K562 (cell line): ENCODE measurements around the gene NPEPPS. TPM values are rescaled to one million over a fixed set of nuclear protein-coding genes. Genes with fewer than 3 reads are reported as not detected.

Experiments
- CBX2 ChIP-seq: fragments of 200-600 bp; sonication (generic); IDR thresholded peaks from one replicate; pipeline ENCODE4 v1.6.1; 2012; ENCODE audit warnings: mild to moderate bottlenecking, low read length, inconsistent platforms; ENCODE audit not compliant: insufficient read depth, poor library complexity, severe bottlenecking
- CHCHD3 ChIP-seq: fragments of 250-450 bp; sonication (Bioruptor Pico); IDR thresholded peaks from 2 replicates; pipeline ENCODE4 v2.1.2; 2022; ENCODE audit warnings: mild to moderate bottlenecking
- GABPB1 ChIP-seq: sonication (generic); formaldehyde crosslinking; IDR thresholded peaks from 2 replicates; pipeline ENCODE4 v1.8.0; 2022; ENCODE audit warnings: mild to moderate bottlenecking, missing genetic modification reagents
- GTF2E2 ChIP-seq: fragments of 200-800 bp; sonication (Bioruptor generic); IDR thresholded peaks from 2 replicates; pipeline ENCODE4 v1.6.1; 2016; ENCODE audit warnings: missing genetic modification characterization, missing compliant biosample characterization
- HCFC1 ChIP-seq: IDR thresholded peaks from 2 replicates; pipeline ENCODE4 v1.6.1; 2012; ENCODE audit warnings: low read depth, low read length, improper control_type of control experiment
- HNRNPH1 ChIP-seq: fragments of 200-400 bp; formaldehyde crosslinking; optimal IDR thresholded peaks from 2 replicates; pipeline ENCODE3; 2017; ENCODE audit warnings: low read depth, mild to moderate bottlenecking, low read length, moderate library complexity
- KDM2B ChIP-seq: fragments of 250-450 bp; sonication (Bioruptor Pico); IDR thresholded peaks from 2 replicates; pipeline ENCODE4 v1.8.0; 2021; ENCODE audit warnings: mild to moderate bottlenecking, moderate library complexity
- MAFK ChIP-seq: IDR thresholded peaks from 2 replicates; pipeline ENCODE4 v1.6.1; 2011; ENCODE audit warnings: low read length, improper control_type of control experiment
- NR2C1 ChIP-seq, 2 experiments: fragments of 450-650 bp; IDR thresholded peaks; 2 replicates each; pipeline ENCODE4 v1.6.1; 2017; ENCODE audit warnings: mild to moderate bottlenecking in 2 of 2, antibody characterized with exemption in 1 of 2, inconsistent platforms in 1 of 2, missing compliant biosample characterization in 1 of 2, missing genetic modification characterization in 1 of 2
- RBM14 ChIP-seq: fragments of 200-400 bp; formaldehyde crosslinking; IDR thresholded peaks from 2 replicates; pipeline ENCODE4 v1.6.1; 2018; ENCODE audit warnings: low read depth, mild to moderate bottlenecking, low read length, moderate library complexity, borderline replicate concordance; ENCODE audit not compliant: insufficient read depth
- RBM15 ChIP-seq: fragments of 200-400 bp; formaldehyde crosslinking; IDR thresholded peaks from 2 replicates; pipeline ENCODE4 v1.6.1; 2018; ENCODE audit warnings: mild to moderate bottlenecking, low read length, moderate library complexity; ENCODE audit not compliant: insufficient read depth
- RBM22 ChIP-seq: fragments of 200-400 bp; formaldehyde crosslinking; IDR thresholded peaks from 2 replicates; pipeline ENCODE4 v1.6.1; 2018; ENCODE audit warnings: low read length, low read depth; ENCODE audit not compliant: poor library complexity, severe bottlenecking
- SNIP1 ChIP-seq: fragments of 450-650 bp; IDR thresholded peaks from 2 replicates; pipeline ENCODE4 v1.7.1; 2017; ENCODE audit warnings: low read depth, mild to moderate bottlenecking
- TCF3 ChIP-seq: sonication (generic); formaldehyde crosslinking; IDR thresholded peaks from 2 replicates; pipeline ENCODE4 v1.4.0; 2020; ENCODE audit warnings: mild to moderate bottlenecking, missing genetic modification reagents
- ZC3H8 ChIP-seq: fragments of 450-650 bp; IDR thresholded peaks from 2 replicates; pipeline ENCODE4 v1.6.1; 2017
- ZNF197 ChIP-seq: fragments of 200-800 bp; sonication (Bioruptor generic); IDR thresholded peaks from 2 replicates; pipeline ENCODE4 v1.6.1; 2016; ENCODE audit warnings: low read depth, missing genetic modification characterization, missing compliant biosample characterization
- ZNF444 ChIP-seq: fragments of 250-450 bp; sonication (Bioruptor Pico); IDR thresholded peaks from 2 replicates; pipeline ENCODE4 v1.4.0; 2020; ENCODE audit warnings: mild to moderate bottlenecking, moderate library complexity
- ZZZ3 ChIP-seq: fragments of 450-650 bp; IDR thresholded peaks from 2 replicates; pipeline ENCODE4 v1.6.1; 2016; ENCODE audit warnings: antibody characterized with exemption, mild to moderate bottlenecking, moderate library complexity
- polyA plus RNA-seq, 8 experiments: library from polyadenylated mRNA; depleted of rRNA in 4 of 8; stranded (reverse) in 5 of 8; unstranded in 3 of 8; fragments of >200 nt; fragmentation: Nextera tagmentation in 2 of 8; fragmentation: Illumina TruSeq in 1 of 8; extraction: Ambion mirVana in 2 of 8; extraction: Trizol in 1 of 8; gene quantifications; 2 replicates each; pipeline versions ENCODE4 v1.2.1 to v1.2.3, GENCODE V29; 2011 to 2014; ENCODE audit warnings: inconsistent platforms in 1 of 8, missing spikeins in 1 of 8
- total RNA-seq, 7 experiments: library from RNA; depleted of rRNA in 6 of 7; stranded (reverse); fragments of >200 nt in 6 of 7; fragmentation: Illumina TruSeq in 2 of 7; extraction: Trizol in 2 of 7; gene quantifications; 2 replicates each; pipeline versions ENCODE4 v1.2.1 to v1.2.3, GENCODE V29; 2011 to 2021; ENCODE audit warnings: low replicate concordance in 1 of 7
- TF ChIP-seq, protein P1 (sequence below): sonication (generic); formaldehyde crosslinking; IDR thresholded peaks from 2 replicates; pipeline ENCODE4 v1.8.0; 2022; ENCODE audit warnings: missing genetic modification reagents, mild to moderate bottlenecking, moderate library complexity, borderline replicate concordance
- TF ChIP-seq, protein P2 (sequence below): fragments of 250-450 bp; sonication (Bioruptor Pico); IDR thresholded peaks from 2 replicates; pipeline ENCODE4 v1.8.0; 2022; ENCODE audit warnings: inconsistent platforms, mild to moderate bottlenecking, moderate library complexity, borderline replicate concordance
- TF ChIP-seq, protein P3 (sequence below): fragments of 450-650 bp; IDR thresholded peaks from 2 replicates; pipeline ENCODE4 v1.6.1; 2016; ENCODE audit warnings: borderline replicate concordance
- TF ChIP-seq, protein P4 (sequence below): fragments of 450-650 bp; IDR thresholded peaks from 2 replicates; pipeline ENCODE4 v1.6.1; 2016; ENCODE audit warnings: missing biosample characterization, missing genetic modification characterization

Gene NPEPPS
- total and polyA plus RNA-seq, 9 of the 15 experiments (the other 6 are each of a cell fraction or from before 2014, with no cell fraction given) = 21.4 to 108 (median 46.0) TPM

DNA sequence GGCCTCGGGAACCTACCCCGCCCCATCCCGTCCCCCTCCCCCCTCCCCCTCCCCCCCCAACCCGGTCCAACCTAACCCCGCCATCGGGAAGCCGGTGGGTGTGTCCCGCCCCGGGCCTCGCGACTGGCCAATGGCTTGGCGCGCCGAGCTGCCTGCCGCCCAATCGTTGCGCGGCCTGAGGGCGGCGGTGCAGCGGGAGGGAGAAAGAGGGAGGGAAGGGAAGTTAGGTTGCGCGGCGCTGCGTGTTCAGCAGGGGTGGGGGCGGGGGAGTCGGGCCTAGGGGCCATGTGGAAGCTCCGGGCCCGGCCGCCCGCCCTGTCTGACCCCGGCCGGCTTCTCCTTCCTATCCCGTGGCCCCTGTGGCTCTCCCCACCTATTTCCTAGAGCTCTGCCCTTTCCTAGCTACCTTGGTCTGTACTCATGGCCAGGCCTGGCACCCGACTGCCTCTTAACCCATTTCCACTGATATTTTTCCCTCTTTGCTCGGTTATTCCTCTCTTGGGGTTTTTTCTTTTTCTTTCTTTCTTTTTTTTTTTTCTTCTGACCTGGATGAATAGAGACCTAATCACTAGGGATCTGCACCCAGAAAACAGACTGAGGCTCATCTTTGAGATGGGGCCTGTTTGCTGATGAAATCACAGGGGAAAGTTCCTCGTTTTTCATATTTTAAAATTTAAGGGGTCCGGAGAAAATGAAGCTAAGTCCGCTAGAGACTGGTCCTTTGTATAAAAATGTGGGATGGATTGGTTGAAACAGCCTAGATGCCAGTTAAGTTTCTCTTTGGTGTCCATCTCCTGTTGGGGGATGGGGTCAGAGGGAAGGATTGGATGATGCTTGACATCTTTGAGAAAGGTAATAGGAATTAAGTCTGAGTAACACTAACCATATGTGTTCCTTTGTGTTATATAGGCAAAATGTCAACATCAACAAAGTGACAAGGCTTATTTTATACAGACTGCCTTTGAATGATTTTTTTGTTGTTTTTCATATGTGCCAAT is 119.9 kb downstream of the NPEPPS start (continued):
- TF ChIP-seq ZZZ3 (no peak), RBM15 (no peak), CBX2 (no peak), SNIP1 (no peak), RBM22 (peak; percentile 16), ZC3H8 (no peak), ZNF444 (peak; percentile 98), GABPB1 (CRISPR knock-in tag) (peak; percentile 30; the same call in 1 of the 2 replicates), CHCHD3 (no peak), KDM2B (no peak), HCFC1 (peak; percentile 36; the same call in 1 of the 2 replicates), MAFK (no peak), TCF3 (CRISPR knock-in tag) (no peak), NR2C1 (IDR thresholded peaks at IDR 0.05) (no peak), NR2C1 (tag; IDR thresholded peaks at IDR 0.05) (no peak), GTF2E2 (tag) (no peak), ZNF197 (CRISPR knock-in tag) (no peak), RBM14 (no peak), HNRNPH1 (no peak)
- TF ChIP-seq, protein P1, sequence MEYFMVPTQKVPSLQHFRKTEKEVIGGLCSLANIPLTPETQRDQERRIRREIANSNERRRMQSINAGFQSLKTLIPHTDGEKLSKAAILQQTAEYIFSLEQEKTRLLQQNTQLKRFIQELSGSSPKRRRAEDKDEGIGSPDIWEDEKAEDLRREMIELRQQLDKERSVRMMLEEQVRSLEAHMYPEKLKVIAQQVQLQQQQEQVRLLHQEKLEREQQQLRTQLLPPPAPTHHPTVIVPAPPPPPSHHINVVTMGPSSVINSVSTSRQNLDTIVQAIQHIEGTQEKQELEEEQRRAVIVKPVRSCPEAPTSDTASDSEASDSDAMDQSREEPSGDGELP (CRISPR knock-in tag) = peak; percentile 72; the same call in 1 of the 2 replicates
- TF ChIP-seq, protein P2, sequence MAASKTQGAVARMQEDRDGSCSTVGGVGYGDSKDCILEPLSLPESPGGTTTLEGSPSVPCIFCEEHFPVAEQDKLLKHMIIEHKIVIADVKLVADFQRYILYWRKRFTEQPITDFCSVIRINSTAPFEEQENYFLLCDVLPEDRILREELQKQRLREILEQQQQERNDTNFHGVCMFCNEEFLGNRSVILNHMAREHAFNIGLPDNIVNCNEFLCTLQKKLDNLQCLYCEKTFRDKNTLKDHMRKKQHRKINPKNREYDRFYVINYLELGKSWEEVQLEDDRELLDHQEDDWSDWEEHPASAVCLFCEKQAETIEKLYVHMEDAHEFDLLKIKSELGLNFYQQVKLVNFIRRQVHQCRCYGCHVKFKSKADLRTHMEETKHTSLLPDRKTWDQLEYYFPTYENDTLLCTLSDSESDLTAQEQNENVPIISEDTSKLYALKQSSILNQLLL (CRISPR knock-in tag) = no peak
- TF ChIP-seq, protein P3, sequence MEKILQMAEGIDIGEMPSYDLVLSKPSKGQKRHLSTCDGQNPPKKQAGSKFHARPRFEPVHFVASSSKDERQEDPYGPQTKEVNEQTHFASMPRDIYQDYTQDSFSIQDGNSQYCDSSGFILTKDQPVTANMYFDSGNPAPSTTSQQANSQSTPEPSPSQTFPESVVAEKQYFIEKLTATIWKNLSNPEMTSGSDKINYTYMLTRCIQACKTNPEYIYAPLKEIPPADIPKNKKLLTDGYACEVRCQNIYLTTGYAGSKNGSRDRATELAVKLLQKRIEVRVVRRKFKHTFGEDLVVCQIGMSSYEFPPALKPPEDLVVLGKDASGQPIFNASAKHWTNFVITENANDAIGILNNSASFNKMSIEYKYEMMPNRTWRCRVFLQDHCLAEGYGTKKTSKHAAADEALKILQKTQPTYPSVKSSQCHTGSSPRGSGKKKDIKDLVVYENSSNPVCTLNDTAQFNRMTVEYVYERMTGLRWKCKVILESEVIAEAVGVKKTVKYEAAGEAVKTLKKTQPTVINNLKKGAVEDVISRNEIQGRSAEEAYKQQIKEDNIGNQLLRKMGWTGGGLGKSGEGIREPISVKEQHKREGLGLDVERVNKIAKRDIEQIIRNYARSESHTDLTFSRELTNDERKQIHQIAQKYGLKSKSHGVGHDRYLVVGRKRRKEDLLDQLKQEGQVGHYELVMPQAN = peak; percentile 91
- TF ChIP-seq, protein P4, sequence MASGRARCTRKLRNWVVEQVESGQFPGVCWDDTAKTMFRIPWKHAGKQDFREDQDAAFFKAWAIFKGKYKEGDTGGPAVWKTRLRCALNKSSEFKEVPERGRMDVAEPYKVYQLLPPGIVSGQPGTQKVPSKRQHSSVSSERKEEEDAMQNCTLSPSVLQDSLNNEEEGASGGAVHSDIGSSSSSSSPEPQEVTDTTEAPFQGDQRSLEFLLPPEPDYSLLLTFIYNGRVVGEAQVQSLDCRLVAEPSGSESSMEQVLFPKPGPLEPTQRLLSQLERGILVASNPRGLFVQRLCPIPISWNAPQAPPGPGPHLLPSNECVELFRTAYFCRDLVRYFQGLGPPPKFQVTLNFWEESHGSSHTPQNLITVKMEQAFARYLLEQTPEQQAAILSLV = no peak
